ENCODE measurements around the gene ZNF326. TPM values are rescaled to one million over a fixed set of nuclear protein-coding genes. Genes with fewer than 3 reads are reported as not detected.

Gene ZNF326
- total RNA-seq, 1 experiment from 2014 or later: 19.3 TPM

Other genes with a start within 250 kb of the ZNF326 start
- gene LRRC8D, start 174.1 kb upstream of the ZNF326 start, total RNA-seq (2021; ENCODE audit: unreplicated experiment): 15.0 TPM

Measured in HCT116 (cell line).